GM18868 (cell line): ENCODE measurements around the gene RGS17.
"Not testable (repeated sequence)": the region's sequence is repeated elsewhere in the genome, so short reads cannot be mapped to it uniquely, and the experiment has no call there.

ENCODE experiments used
- ATAC-seq: cut with Tn5 transposase; IDR thresholded peaks from one replicate; pipeline ENCODE4 v1.9.1; 2021; ENCODE audit warnings: mild to moderate bottlenecking, moderate library complexity; ENCODE audit not compliant: unreplicated experiment

Gene RGS17

GRCh38 chr6:153043719-153044118 lies 87.4 kb downstream of the RGS17 start:
- no peak for ATAC-seq

GRCh38 chr6:153038378-153039057 lies 92.6 kb downstream of the RGS17 start:
- no peak for ATAC-seq

DNA sequence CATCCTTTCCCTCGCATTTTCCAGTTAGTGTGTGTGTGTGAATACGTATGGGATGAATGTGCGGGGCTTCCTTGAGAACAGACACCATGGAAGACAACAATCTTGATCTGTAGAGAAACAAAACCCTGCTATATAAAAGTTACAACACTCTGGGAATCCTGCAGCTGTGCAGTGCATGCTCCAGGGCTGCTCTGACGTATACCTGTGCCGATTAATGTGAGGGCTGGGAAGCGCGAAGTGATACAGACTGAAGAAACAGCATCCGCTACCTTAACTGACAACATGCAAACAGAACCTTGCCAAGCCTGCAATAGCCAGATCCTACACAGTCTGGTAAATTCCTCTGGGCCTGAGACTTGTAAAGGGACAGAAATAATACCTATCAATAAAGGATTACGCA lies 96.9 kb downstream of the RGS17 start:
- no peak for ATAC-seq

GRCh38 chr6:153032255-153032882 lies 98.7 kb downstream of the RGS17 start:
- no peak for ATAC-seq

DNA sequence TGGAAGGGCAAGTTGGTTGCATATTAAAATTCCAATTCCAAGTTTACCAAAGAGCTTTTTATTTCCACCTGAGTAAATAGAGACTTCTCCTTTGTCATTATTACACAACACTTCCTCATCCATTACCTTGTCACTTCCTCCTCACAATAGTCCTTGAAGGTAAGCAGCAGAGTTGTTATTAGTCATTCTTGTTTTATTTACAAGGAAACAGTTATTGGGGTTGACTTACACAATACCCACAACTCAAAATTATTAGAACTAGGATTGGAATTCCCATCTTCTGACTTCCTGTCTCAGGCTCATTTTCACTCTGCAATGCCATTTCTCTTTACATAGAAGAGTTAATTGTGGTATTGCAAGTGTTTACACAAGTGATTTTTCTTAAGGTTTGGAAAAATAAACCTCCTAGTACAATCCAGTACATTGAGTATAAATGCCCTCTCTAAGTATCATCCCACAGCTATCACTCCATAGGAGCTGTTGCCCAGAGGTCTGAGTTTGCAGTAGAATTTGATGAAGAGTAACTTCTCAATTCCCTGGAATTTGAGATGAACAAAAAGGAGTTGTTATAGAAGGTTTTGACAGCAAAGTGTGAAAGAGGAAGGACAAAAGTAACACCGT lies 99.6 kb downstream of the RGS17 start:
- ATAC-seq, result no peak

DNA sequence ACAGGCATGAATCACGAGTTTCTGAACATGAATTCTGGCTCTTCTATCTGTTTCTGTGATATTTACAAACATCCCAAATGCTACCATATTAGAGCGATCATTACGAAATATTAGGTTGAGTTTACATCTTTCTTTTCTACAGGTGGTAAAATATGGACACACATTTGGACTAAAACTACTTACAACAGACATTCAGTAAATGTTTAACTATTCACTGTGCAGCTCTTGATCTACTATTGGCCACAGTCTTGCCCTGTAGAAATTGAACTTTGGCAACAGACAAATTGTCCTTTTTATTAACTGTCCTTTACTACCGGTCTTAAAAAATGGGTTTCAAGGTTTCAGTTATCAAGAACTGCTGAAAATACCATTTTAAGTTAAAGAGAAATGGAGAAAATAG lies 102.1 kb downstream of the RGS17 start:
- no peak for ATAC-seq

- no peak for ATAC-seq
These were observed 102.8 kb downstream of the RGS17 start for GRCh38 chr6:153028286-153028685.

DNA sequence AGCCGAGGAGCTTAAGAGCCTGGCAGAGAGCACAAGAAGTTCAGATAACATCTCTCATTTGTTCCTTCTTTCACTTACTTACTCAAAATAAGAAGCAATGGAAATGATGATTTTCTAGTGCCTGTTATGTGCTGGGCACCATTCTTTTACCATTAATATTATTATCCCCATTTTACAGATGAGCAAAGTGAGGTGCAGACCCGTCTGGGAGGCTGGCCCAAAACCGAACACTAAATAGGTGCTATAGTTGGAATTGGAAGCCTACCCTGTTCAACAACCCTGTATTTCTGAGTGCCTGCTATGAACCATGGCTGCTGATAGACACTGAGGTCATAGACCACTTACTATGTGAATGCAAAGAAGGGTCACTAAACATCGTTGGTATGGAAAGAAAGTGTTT lies 103.6 kb downstream of the RGS17 start:
- no peak for ATAC-seq

- ATAC-seq, result no peak
These were observed 106.4 kb downstream of the RGS17 start for GRCh38 chr6:153024709-153025017.

GRCh38 chr6:153023977-153024708 lies 106.9 kb downstream of the RGS17 start:
- peak; percentile 99 for ATAC-seq

DNA sequence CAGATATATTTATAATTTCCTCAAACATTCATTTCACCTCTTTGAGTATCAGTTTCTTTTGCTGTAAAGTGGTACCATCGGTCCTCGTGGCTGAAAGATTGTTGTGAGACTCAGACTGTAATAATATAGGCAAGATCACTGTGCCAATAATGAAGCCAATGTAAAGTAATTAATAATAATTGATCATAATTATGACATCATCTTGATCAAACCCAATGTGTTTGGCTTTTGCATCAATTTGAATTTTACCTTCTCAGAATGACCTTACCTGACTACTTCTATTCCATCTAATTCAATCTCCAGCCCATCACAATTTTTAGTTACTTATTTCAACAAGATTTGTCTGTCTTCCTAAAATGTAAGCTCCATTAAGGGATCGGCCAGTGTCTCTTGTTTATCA lies 112.7 kb downstream of the RGS17 start:
- no peak for ATAC-seq

DNA sequence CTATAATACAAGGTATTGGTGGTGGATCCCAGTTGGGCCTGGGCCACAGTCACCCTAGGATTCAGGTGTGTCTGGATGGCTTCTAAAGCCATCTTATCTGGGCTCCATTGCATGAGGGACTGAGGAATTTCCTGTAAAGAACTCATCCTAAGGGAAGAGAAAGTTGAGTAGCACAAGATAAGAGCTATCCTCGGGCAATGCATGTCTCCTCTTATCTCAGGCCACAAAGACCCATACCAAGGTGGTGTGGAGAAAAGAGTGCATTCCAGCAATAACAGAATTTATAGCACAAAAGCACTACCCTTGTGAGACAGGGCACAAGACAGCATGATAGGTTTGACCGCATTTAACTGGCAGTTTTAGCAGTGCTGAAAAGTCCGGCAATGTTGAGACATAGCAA lies 114.2 kb downstream of the RGS17 start:
- ATAC-seq, result no peak

GRCh38 chr6:153015094-153015640 lies 115.9 kb downstream of the RGS17 start:
- ATAC-seq, result no peak

GRCh38 chr6:153013438-153013837 lies 117.6 kb downstream of the RGS17 start:
- ATAC-seq, result no peak

DNA sequence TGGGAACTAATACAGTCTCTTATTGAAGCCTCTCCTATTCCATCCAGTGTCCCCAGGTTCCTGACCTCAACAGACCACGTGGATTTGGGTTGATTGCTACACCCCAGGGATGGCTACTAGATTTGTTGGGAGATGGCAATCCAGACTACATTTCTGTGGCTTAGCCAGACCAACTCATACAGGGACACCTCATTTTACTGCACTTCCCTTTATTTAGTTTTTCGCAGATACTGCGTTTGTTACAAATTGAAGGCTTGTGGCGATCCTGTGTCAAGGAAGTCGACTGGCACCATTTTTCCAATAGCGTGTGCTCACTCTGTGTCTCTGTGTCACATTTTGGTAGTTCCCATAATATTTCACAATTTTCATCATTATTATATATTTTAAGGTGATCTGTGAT lies 118.2 kb downstream of the RGS17 start:
- no peak for ATAC-seq

- peak; percentile 3 for ATAC-seq
These were observed 127.8 kb downstream of the RGS17 start for GRCh38 chr6:153003366-153003690.

DNA sequence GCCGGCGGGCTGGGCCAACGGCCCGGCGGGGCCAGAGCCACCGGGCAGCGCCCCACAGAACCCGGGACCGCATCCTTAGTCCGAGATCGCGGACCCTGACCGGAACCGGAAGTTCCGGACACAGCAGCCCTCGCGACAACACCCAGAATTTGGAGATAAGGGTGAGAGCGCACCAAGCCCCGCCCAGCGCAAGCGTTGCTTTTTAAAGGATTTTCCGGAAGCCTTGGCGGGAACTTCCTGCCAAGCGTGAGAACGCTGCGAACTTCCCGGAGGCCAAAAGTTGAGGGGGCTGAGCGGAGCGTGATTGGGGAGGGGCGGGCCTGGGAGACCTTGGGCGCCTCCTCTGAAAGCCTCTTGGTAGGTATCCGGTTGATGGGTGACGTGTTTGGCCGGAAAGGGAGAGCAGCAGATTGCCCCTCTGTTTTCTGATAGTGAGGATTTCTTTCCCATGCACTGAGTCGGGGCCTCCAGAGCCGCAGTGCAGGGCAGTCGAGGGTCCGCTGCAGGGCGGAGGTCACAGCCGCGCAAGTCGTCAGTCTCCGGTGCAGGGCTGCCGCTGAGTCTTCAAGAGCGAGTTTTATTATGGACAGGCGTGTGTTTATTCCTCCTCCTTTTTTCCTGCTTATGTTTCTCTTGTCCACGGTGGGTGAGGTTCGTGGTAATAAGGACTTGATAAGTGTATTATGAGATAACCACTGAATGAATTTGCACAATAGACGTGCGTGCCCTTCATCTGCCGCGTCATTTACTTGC lies 128.3 kb downstream of the RGS17 start, which contains the start of gene MTRF1L:
TSS of gene MTRF1L (minus strand) at position 97 of the 753 bp plus-strand sequence. CDS start at position 73, 24 bp downstream.
- peak; percentile 88 for ATAC-seq

DNA sequence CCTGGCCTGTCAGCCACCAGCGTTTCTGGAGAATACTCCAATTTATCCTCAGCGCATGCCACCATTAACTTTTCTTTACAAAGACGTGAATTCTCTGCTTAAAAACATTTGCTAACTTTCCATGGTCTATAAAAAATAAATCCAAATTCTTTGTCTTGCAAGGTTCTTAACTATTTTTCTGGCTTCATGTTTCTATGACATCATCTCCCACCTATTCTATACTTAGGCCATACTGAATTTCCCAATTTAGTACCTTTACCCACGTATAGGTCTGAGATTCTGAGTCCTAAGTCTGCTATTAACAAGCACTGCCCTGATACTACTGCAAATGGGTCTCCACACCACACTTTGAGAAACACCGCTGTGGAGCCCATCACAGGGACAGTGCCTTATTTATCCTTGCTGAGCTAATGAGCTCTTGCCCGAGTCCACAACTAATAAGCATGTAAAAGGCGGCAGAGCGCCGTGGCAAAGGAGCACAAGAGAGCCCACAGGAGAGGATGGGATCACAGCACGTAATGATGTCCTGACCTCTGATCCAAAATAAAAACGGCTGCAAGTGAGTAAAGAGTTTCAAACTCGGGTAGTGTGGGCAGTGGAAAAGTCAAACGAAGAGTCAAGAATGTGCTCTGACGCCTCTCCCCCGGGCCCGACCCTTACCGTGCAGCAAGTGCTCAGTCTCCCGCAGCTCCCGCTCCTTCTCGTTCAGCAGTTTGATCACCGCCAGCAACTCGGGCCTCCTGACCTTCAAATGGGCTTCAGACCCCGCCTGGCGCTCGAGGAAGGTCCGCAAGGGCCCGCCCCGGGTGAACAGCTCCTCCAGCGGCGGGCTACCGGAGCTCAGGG lies 129.1 kb downstream of the RGS17 start:
- peak; percentile 14 for ATAC-seq

DNA sequence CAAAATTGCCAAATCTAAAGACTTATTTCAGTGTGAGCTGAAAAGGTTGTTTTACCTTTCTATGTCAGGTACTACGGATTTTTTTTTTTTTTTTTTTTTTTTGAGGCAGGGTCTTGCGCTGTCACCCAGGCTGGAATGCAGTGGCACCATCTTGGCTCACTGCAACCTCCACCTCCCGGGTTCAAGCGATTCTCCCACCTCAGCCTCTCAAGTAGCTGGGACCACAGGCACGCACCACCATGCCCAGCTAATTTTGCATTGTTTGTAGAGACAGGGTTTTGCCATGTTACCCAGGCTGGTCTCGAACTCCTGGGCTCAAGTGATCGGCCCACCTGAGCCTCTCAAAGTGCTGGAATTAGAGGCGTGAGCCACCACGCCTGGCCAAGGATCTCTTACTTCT lies 130.3 kb downstream of the RGS17 start:
- not testable (repeated sequence) for ATAC-seq

DNA sequence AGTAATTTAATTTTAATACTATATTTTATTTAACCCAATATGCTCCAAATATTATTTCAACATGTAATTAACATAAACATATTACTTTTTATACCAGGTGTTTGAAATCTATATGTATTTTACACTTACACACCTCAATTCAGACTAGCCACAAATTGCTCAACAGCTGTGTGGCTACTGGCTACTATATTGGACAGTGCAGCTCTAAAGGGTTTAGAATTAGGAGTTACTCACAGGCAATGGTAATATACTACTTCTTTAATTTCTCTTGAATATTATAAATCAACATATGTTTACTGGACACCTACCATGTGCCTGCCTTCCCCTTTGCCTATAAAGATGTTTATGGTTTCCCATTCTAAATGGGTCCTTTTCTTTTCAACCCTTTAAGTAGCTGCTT lies 130.8 kb downstream of the RGS17 start:
- ATAC-seq, result no peak
